DMS53 (cell line): Measurements from ENCODE around the gene SURF6.
"Not testable (repeated sequence)": the region's sequence is repeated elsewhere in the genome, so short reads cannot be mapped to it uniquely, and the experiment has no call there.

ENCODE experiments used
- DNase-seq: peaks from one replicate; lab custom pipeline; 2025; lab: John Stamatoyannopoulos, UW

Gene SURF6

DNA sequence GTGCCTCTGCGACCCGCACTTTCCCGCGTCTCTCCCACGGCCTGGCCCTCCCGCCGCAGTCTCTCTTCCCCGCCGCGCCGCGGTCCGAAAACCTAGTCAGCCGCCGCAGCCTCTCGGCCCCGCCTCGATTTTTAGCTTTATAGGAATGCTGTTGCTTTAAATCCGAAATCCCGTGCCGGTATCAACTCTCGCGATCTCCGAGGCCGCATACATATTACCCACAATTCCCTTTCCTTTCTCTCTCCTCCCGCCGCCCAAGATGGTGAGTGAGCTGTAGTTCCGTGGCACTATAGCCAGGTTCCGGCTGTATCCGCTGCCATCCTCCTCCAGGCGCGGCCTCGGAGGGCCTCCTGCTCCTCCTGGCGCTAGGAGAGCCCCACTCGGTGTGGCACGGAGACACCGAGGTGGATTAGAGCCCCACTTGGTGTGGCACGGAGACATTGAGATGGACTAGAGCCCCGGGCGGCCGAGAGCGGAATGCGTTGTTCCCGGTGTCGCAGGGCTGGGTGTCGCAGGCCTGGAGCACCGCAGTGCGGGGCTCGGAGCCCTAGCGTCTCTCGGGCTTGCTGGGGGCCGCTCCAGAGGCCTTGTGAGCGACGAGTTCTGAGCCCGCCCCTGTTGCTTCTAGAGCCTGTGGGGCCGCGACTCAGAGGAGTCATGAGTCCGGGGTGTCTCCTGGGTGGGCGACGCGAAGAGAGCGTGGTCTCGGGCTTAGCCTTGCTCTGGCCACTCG, 12.2 kb upstream of the SURF6 start, which contains the start of the genes MED22 and RPL7A:
Gene MED22 (minus strand): TSS at position 147 of the 733 bp plus-strand sequence. CDS start 1,469 bp downstream, outside the sequence.
Gene RPL7A (plus strand): TSS at position 234 of the 733 bp plus-strand sequence. CDS start 26 bp downstream, at position 260.
- peak; percentile 97 for DNase-seq

DNA sequence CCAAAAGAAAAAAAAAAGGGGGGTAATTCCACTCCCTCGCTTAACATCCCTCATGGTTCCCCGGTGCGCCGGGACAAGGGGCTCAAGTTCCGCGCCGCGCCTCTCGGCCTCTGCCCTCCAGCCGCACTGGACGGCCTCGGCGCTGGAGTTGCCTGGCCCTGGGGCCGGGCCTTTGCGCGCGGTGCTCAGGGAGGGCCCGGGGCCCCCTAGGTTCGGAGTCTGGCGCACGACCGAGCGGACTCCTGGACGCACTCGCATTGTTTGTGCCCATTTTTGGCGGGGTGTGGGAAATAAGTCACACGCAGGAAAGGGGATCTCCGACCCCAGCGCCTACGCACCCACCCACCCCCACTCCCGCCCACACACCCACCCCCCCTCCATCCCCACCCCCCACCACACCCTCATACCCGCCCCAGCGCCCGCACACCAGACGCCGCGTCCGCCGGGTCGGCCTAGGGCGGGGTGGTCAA, 11.6 kb upstream of the SURF6 start:
- DNase-seq, result peak; percentile 73

DNA sequence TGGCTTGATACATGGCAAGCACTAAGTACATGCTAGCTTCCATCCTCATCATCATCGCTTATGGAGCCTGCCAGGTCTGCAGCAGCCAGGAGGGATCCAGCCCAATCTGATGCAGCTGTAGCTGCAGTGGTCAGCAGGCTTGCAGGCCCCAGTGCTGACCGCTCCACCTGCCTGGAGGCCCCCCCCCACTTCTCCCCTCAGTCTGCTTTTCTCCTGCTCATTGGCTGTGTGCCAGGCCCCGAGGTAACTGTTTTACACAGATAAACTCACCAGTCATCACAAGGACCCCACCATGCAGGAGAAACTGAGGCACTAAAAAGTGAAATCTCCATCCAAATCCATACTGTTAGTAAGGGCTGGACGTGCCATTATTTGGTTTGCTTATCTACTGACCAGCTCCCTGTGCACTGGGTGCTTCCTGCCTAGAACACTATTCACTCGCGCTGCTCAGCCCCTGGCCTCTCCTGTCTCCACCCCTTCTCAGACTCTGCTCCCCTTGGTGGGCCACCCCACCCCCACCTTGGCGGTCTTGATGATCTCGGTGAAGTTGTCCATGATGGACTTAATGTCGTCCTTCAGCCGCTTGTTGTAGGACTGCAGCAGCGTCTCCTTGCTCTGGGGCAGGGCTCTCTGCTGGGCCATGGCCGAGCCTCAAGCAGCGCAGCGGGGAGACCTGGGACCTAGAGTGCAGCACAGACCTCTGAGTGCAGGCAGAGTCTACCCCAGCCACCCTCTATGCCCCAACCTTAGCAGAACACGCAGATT, 10.2 kb upstream of the SURF6 start:
- DNase-seq, result no peak

DNA sequence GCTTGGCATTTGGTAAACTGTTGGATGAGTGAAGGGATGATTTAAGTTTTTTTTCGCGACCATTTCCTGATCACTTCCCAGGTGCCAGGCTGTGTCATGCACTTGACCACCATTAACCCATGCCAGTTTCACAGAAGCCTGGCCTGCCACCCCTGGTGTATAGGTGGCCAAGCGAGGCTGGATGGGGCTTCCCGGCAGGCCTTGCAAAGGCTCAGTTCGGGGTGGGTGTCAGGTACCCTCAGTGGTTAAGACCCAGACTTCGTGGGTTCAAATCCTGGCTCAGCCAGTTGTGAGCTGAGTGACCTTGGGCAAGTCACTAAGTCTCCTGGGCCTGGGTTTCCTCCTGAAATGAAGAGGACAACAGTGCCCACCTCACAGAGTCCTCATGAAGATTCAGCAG, 9.6 kb upstream of the SURF6 start:
- no peak for DNase-seq

DNA sequence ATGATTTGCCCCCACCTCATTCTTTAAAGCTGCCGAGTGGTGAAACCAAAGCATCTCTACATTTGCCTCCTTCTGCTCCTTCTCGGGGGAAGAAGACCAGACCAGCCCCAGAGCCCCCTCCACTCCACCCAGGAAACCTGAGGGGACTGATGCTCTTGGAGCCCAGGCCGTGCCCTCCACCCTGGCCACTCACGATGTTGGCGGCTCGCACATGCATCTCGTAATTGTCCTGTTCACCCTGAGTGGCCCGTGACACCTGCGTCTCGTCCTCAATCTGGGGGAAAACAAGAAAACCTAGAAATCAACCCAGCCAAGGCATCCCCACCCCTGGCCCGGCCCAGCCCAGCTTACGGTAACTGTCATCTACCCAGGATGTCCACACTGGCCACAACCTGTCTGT, 9.0 kb upstream of the SURF6 start:
- DNase-seq, result no peak

DNA sequence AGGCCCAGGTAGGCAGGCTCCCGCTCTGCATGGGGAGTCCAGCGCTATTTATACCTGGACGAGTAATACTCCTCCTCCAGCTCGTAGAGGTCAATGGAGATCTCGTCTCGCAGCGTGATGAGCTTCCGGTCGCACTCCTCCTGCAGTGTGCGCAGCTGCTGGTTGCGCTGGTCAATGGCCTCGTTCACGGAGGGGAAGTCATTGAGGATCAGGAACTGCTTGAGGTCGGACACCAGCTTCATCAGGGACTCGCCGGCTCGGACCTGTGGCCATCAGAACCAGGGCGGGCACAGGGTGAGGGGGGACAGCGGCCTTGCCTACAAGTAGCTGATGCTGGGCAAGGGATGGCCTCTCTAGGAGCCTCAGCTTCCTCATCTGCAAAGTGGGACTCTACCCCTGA, 8.1 kb upstream of the SURF6 start:
- no peak for DNase-seq

DNA sequence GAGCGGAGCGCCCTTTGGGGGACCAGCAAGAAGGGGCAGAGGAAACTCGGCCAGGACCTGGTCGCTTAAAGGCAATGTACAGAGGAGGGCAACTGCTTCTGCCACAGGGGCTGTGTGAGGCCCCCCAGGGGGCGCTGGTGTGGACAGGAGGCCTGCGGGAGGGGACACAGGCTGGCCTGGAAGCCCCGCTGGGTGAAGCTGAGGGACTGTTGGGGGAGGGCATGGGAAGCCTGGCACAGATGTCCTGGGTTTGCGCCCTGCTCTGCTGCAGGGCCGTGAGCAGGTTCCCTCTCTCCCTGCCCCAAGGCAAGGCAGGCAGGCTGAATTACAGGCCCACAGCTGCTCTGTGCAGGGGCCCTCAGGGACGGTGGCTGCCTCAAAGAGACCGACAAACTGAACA, 6.6 kb upstream of the SURF6 start:
- DNase-seq, result peak; percentile 30

DNA sequence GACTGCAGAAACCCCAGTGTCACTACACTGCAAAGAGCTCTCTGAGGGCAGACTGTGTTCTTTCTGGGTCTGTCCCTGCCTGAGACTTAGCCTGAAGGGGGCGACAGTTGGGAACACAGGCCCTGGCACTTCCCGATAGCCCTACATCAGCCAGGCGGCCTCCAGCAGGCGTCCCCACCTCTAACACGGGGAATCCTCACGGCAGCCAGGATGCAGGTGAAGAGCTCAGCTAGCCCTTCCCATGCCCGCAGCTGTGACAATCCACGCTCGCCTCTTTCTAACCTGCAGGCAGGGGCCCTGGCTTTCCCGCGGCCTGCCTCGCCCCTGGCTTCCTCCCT, 6.0 kb upstream of the SURF6 start:
- peak; percentile 33 for DNase-seq

DNA sequence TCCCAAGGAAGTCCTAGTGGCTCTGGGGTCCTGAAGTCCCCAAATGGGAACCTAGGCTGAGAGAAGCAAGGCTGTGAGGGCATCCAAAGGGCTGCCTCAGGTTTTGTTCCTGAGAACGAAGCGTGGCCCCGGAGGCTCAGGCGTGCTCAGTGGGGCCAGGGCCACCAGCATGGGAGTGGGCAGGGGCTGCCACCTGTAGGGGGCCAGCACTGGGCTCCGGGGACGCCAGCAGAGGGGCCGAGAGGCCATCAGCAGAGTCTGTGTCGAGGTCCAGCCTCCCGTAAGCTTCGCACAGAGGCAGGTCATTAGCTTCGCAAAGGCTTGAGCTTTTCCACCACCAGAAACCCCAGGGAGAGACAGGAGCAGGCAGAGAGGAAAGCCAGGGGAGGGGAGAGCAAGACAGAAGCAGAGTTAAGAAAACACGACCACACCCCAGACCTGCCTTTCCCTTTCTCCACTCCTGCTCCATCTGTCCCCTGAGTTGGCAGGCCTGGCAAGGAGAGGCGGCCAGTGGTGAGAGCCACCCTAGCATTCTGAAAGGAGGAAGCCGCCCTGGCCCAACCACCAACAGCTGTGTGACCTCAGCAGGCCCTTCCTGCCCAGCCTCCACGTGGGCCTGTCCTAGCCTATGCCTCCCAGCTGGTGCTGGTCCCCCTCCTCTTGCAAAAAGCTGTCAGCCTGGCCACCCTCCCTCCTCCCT, 5.5 kb upstream of the SURF6 start:
- DNase-seq, result no peak

DNA sequence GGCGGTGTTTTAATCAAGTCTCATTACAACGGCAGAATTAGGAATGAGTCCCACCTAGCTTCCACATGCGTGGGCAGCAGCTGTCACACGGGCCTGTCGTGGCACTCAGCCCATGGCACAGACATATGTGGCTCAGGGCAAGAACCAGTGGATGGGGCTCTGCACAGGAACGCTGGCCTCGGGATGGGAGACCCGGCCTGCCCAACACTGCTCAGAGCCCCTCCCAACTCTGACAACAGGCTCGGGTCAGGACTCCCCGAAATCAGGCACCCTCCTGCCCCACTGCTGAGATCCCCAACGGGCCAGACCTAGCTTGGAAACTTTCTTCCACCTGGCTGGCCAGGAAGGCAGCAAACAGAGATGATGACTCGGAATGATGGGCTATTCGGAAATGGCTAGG, 4.9 kb upstream of the SURF6 start:
- no peak for DNase-seq

DNA sequence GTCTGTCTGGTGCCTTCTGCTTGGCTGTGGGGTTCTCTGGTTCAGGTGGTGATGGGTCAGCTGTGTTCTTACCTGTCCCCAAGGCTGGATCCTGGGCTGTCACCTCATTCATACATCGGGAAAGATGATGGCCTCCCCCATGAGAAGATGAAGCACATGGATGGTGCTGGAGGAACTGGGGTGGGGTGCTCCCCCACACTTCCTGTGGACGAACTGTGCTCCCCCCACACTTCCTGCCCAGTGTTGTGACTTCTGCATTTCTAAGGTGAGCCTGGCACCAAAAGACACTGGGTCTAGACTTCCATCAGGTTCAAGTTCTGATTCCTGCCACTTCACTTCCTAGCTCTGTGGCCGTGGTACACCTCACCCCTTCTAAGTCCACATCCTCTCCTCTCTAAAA, 4.3 kb upstream of the SURF6 start:
- DNase-seq, result no peak

DNA sequence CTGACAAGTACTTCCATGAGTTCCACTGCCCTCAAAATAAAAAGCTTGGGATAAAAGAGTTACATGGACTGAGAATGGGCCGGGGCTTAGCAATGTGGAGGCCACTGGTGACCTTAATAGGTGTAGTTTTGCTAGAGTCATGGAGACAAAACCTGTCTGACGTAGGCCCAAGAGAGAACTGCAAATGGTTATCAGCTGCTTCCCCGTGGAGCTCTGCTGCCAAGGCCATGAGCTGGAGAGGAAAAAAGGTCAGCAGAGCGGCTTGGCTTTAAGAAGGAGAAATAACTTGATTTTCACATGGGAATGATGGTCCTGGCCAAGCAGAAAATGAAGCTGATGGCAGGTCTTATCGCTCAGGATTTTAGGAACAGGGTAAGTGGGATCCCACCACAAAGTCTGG, 3.7 kb upstream of the SURF6 start:
- no peak for DNase-seq

DNA sequence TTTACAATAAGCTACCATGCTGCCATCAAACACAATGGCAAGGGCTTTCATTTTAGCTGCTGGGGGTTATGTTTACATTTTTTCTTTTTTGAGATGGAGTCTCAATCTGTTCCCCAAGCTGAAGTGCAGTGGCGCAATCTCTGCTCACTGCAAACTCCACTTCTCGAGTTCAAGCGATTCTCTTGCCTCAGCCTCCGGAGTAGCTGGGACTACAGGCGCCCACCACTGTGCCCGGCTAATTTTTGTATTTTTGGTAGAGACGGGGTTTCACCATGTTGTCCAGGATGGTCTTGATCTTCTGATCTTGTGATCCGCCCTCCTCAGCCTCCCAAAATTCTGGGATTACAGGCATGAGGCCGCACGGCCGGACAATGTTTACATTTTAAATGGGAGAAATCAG, 1.1 kb downstream of the SURF6 start:
- DNase-seq, result not testable (repeated sequence)

DNA sequence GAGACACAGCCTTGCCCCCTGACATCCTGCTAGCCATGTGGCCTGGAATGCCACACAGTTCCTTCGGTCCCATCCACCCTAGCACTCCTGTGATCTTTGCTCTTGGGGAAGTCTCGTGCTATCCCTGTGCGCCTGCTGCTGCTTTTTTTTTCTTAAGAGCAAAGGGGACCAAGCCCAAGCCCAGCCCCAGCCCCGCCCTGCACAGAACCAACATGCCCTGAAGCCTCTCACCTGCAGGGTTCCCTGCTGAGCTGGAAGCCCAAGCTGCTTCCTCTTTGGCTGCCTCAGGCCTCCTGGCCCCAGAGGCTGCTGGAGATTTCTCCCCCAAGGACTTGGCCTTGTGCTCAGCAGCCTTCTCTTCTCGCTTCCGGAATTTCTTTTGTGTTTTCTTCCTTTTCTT, 1.8 kb downstream of the SURF6 start:
- no peak for DNase-seq

DNA sequence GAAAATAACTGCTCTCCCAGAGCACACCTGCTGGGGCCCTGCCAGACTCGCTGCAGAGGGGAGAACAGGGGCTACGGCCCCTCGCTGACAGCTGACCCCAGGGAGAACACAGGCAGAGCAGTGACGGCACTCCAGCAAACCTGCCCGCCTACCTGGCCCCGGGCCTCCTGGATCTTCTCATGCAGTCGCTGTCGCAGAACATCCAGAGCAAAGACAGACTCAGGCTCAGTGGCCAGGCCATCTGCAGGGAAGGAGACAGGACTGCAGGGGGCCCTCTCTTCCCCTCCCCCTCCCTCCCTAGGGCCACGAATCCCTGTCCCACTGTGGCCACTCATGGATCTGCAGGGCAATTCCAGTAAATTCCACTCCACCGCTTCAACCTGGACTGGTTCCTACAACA, 2.4 kb downstream of the SURF6 start:
- no peak for DNase-seq

DNA sequence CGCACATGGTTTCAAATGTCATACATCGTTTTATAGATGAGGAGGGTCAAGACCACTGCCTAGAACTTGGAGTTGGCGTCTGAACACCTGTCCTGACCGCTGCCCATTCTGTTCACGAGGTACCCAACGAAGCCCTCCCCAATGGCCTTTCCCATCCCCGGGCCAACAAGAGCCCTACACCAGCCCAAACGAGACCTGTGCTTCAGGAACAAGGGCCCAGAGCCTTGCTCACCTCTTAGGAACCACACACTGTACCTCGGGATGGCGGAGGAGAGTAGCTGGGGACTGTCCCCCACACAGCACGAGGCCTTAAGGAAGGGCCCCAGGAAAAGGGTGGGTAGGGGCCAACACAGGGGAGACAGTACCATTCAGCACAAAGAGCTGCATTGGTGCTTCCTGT, 3.0 kb downstream of the SURF6 start:
- no peak for DNase-seq

DNA sequence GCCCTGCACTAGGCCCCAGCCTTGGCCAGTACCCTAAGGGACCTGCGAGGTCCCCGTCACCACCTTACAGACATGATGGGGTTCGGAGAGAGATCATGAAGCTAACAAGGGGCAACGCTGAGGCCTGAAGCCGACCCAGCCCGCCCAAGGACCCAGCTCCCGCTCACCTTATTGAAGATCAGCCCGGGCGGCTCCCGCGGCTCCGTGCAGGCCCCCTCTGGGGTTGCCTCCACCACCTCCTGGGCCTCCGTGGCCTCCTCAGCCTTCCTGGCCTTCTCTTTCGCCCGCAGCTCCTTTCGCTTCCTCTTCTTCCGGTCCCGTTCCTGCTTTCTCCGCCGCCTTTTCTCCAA, 3.6 kb downstream of the SURF6 start:
- no peak for DNase-seq

DNA sequence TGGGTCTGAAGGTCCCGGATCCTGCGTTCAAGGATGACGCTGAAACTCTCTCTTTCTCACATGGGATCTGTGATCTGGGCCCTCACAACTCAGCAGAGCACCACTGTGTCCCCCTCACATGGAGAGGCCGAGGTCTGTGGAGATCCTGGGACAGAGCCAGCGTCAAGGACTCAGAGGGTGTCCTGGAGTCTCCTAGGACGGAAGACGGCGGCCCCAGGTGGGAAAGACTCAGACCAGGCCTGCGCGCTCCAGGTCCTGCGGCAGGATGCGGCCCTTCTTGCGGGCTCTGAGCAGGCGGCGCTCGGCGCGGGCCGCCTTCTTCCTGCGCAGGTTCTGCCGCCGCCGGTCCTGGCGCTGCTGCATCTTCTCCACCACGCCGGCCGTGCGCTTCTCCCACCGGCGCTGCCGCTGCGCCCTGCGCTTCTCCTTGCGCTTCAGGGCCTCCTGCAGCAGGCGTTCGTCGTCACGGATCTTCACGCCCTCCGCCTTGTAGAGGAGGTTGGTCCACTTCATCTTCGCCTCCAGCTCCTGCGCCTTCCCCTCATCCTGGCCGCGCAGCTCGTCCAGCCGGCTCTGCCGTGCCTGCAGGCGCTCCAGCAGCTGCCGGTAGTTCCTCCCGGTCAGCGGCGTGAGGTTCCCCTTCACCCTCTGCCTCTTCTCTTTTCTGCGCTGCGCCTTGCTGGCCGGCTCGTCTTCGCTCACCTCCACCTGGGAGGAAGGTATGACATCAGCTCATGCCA, 4.2 kb downstream of the SURF6 start:
- DNase-seq, result no peak

DNA sequence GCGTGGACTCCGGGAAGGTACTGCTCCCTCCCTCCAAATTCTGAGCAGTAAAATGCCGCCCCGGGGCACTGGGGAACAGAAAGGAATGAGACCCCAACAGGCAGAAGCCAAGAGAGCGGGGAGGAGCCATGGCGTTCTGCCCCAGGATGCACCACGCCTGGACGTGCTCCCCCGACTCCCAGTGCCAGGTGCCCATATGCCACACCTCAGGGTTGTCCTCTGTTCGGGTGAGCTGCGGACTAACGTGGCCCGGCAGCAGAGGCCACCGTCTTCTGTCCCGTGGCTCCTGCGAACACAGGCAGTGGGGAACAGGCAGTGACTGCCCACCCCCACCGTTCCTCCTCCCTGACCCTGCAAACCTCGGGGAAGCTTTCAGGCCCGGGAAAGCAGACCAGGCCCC, 4.8 kb downstream of the SURF6 start:
- DNase-seq, result no peak

DNA sequence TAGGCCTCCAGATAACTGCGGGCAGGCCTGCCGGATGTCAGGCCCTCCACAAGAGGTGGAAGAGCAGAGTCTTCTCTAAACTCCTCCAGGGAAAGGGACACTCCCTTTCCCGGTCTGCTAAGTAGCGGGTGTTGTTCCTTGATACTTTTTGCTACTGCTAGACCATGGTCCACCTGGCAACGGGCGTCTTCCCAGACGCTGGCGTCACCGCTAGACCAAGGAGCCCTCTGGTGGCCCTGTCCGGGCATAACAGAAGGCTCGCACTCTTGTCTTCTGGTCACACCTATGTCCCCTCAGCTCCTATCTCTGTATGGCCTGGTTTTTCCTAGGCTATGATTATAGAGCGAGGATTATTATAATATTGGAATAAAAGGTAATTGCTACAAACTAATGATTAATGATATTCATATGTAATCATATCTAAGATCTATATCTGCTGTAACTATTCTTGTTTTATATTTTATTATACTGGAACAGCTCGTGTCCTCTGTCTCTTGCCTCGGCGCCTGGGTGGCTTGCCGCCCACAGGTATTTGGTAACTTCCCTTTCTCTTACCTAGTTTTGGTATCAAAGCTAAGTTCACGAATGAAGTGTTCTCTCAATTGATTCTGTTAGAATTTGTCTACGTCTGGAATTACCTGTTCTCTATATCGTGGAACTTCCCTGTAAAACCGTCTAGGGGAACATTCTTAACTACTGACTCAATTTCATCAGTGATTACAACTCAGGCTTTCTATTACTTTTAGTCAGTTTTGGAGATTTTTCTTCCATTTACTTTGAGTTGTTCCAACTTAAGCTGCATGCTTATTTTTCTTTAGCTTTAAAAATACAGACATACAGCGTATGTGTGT, 6.5 kb downstream of the SURF6 start:
- DNase-seq, result peak; percentile 71

DNA sequence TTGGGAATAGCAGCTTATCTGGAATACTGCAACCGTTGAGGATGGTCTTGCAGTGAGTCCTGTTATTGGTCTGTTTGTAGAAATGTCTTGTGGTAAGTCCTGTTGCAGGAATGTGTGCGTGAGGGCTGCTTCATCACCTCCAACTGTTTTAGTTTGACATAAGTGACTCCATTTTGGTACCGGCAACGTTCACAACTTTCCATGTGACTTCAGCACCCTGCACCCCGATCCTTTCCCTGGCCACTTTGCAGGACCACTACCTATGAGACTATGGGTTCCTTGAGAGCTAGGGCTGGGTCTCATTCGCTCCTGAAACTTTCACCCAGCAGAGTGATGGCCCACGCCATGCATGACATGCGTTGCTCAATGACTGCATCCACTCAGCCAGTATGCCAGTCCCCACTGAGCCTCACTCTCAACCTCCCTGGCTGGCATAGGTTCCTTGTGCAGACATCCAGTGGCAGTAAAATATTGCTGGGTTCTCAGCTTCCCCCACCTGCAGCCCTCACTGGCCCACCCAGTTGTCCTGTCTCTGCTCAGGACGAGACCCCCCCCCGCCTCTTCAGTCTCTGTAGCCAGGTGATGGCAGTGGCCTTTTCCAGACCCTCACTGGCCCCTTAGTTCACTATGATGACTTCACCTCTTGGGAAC, 8.0 kb downstream of the SURF6 start:
- no peak for DNase-seq
